ENCODE measurements around the gene COL11A2. TPM values are rescaled to one million over a fixed set of nuclear protein-coding genes. Genes with fewer than 3 reads are reported as not detected.
A peak's percentile ranks its signal among the peaks of the same experiment; 100 is the strongest.

COL11A2 gene
- total RNA-seq, 1 experiment from 2014 or later = 0.31 TPM

- DNase-seq (ENCODE audit: low spot score) = peak; percentile 41
Measured at GRCh38 chr6:33172688-33173534, 19.4 kb downstream of the COL11A2 start.

DNA sequence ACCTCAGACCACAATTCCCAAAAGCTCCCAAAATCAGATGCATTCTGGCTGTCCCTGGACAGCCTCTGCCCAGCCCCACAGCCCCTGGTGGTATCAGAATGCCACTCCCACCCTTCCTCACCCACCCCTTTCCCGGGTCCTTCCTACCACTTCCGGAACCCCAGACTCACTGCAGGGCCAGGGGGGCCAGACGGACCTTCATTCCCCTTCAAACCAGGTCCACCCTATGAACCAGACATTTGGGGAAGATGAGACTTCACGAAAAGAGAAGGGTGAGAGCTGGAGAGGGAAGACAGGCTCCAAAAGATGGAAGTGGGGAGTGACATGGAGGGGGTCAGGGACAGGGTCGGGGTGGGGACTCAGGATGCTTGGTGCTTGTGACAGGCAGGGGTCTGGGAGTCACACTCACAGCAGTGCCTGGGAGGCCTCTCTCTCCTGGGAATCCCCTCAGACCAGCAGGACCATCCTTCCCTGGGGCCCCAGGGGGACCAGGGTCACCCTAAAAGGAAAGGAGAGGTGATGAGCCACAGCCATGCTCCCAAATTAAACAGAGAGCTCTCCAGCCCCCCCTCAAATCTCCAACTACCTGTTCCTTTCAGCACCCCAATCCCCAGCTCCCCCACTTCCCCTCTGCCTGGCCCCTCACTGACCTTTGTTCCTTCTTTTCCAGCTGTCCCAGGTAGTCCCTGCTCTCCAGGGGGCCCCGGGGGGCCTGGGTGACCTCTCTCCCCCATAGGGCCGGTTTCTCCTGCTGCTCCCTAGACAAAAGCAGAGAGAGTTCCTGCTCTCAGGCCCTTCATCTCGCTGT lies 20.2 kb downstream of the COL11A2 start:
- no peak for DNase-seq (ENCODE audit: low spot score)

GRCh38 chr6:33171016-33171879 lies 21.0 kb downstream of the COL11A2 start:
- DNase-seq (ENCODE audit: low spot score) = no peak

- DNase-seq (ENCODE audit: low spot score) = no peak
Measured at GRCh38 chr6:33170176-33171015, 21.9 kb downstream of the COL11A2 start.

- no peak for DNase-seq (ENCODE audit: low spot score)
Measured at GRCh38 chr6:33169291-33170175, 22.7 kb downstream of the COL11A2 start.

DNA sequence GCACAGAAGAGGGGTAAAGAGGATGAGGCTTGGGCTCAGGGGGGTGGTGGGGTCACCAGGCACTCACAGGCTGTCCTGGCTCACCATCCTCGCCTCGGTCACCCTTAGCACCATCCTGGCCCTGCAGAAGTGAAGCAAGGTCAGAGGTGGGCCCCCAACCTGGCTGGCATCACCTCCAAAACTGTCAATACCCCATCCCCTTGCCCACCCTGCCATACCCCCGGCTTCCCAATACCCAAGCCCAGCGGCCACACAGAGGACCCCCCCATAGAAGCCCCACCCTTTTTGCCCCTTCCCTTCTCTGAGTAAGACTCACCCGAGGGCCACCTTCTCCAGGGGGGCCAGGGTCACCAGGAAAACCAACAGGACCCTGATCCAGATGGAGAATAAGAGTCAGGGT lies 23.6 kb downstream of the COL11A2 start:
- DNase-seq (ENCODE audit: low spot score) = no peak

DNA sequence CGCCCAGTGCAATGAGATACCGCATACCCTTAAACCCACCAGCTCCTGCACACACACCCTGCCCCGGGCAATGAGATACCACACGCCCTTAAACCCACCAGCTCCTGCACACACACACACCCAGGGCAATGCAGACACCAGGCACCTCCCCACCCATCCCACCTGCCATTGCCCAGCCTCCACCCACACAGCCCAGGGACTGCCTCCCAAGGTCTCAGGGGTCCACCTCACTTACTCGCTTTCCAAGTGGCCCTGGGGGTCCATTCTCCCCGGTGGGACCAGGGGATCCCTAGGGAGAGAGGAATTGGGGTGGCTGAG lies 24.0 kb downstream of the COL11A2 start:
- DNase-seq (ENCODE audit: low spot score) = no peak

DNA sequence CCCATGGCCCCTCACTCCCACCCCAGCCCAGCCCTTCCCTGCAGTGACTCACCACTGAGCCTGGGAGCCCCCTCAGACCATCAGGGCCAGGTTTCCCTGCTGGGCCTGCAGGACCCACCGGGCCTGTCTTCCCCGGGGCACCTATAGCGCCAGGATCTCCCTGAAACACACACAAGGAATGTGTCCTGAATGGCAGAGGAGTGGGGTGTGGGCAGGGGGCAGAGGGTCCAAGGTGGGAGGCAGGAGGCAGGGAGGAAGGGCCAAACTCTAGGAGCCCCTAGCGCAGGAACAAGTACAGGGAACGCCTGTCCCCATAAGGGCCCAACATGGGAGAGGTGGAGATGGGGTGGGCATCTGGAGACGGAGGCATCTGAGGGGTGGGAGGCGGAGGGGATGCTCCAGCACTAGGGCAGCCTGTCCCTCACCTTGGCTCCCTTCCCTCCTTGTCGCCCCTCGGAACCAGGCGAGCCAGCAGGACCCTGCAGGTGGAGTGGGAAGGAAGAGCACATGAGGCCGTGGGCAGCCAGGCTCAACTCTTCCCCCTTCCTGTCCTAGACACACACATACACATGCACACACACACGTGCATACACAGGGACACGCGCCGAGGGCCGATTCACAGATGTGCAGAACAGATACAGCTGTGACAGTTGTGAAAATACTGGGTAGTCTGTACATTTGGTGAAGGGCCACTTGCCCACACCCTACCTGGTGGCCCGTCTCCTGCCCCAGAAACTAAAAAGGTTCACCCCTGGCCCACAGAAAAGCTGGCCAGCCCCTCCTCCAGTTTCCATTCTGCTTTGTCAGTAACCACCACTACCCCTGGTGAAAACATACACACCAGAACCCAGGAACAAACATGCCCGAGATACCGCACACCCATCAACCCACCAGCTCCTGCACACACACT lies 24.6 kb downstream of the COL11A2 start:
- no peak for DNase-seq (ENCODE audit: low spot score)

- DNase-seq (ENCODE audit: low spot score) = no peak
Measured at GRCh38 chr6:33166811-33167210, 25.5 kb downstream of the COL11A2 start.

- DNase-seq (ENCODE audit: low spot score) = no peak
Measured at GRCh38 chr6:33166363-33166762, 25.9 kb downstream of the COL11A2 start.

DNA sequence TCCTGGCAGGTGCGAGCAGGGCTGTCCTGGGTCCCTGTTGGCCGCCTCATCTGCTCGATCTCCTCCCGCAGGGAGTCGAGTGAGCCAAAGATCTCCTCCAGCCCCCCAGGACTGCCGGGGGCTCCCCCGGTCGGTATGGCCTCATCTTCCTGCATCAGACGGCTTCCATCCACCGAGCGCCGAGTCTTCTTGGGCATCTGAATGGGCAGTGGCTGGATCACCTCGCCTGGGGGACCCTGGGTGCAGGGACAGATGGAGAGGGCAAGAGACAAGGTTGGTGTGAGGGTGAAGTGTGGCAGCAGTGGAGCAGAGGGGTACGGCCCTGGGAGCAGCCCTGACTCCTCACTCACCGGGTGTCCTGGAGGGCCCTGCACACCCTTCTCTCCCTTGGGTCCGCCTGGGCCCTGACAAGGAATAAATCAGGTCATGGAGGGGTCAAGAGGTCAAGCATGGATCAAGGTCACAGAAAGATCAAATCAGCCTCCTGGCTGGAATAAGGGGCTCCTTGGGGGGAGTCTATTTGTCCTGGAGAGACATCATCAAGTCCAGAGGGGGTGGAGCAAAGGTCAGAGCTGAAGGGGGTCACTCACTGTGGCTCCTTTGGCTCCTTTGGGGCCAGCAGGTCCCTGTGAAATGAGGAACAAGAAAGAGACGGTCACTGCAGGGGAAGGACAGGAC lies 26.5 kb downstream of the COL11A2 start:
- DNase-seq (ENCODE audit: low spot score) = no peak

GRCh38 chr6:33164665-33165373 lies 27.4 kb downstream of the COL11A2 start:
- no peak for DNase-seq (ENCODE audit: low spot score)

DNA sequence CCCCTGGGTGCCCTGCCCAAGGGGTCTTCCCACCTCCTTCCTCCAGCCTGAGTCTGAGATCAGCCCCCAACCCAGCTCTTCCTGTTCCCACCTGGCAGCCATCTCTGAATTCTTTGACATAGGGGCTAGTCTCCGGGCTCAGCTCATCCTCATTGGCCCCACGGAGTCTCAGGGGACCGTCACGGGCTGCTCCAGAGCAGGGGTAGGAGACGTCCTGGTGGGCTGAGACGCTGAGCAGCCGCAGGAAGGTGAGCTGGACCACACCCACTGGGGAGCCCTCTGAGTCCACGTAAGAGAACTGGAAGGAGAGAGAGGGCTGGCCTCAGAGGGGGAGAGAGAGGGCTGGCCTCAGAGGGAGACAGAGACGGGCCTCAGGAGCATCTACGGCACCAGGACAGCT lies 28.1 kb downstream of the COL11A2 start:
- DNase-seq (ENCODE audit: low spot score) = no peak

GRCh38 chr6:33163540-33163939 lies 28.7 kb downstream of the COL11A2 start:
- no peak for DNase-seq (ENCODE audit: low spot score)

GRCh38 chr6:33161354-33162331 lies 30.6 kb downstream of the COL11A2 start:
- DNase-seq (ENCODE audit: low spot score) = peak; percentile 65

DNA sequence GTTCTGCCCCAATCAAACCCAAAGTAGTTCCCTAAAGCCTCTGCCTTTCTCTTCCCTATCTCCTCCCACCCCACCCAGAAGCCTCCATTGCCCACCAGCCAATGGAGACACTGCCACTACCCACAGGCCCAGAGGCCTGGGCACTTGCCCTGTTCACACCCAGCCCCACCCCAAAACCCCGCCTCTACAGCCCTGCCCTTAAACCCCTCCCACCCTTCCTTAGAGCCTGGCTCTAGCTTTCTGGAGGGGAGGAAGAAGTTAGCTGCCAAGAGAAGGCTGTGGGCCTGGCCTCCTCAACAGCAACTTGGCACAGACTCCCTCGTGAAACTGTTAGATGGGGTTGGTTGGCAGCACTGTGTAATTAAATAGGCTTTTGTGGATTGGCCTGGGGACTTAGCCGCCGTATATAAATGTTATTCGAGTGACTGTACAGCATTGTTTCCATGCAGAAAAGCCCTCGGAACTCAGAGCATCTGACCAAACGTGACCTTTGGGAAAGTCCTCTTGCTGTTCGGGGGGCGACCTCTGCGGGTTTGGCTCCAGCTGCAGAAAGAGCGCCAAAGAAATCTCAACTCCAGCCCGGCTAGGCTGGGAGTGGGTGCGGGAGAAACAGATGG lies 31.4 kb downstream of the COL11A2 start:
- no peak for DNase-seq (ENCODE audit: low spot score)

All from HT-29 (cell line).